HUES48 (cell line): Measurements from ENCODE around the gene C1orf198.

Source experiments
- H3K27ac ChIP-seq: one replicate; pipeline ENCODE4 v1.7.0; 2013; ENCODE audit warnings: low read depth, low read length, inconsistent platforms
- H3K27me3 ChIP-seq: 2 replicates; pipeline ENCODE4 v1.6.1; 2013; ENCODE audit warnings: mild to moderate bottlenecking, low read length; ENCODE audit not compliant: control insufficient read depth, insufficient read depth
- H3K36me3 ChIP-seq: 2 replicates; pipeline ENCODE4 v1.6.1; 2013; ENCODE audit warnings: low read length; ENCODE audit not compliant: control insufficient read depth, insufficient read depth
- H3K4me1 ChIP-seq: 2 replicates; pipeline ENCODE4 v1.6.1; 2013; ENCODE audit warnings: mild to moderate bottlenecking, low read length; ENCODE audit not compliant: control insufficient read depth, insufficient read depth
- H3K4me3 ChIP-seq: 2 replicates; pipeline ENCODE4 v1.5.1; 2013; ENCODE audit warnings: mild to moderate bottlenecking, low read depth, low read length
- H3K9ac ChIP-seq: 2 replicates; pipeline ENCODE4 v1.6.1; 2013; ENCODE audit warnings: mild to moderate bottlenecking, low read depth, low read length, moderate library complexity
- H3K9me3 ChIP-seq: 2 replicates; pipeline ENCODE4 v1.6.1; 2013; ENCODE audit warnings: low read length; ENCODE audit not compliant: control insufficient read depth, insufficient read depth

Gene C1orf198

DNA sequence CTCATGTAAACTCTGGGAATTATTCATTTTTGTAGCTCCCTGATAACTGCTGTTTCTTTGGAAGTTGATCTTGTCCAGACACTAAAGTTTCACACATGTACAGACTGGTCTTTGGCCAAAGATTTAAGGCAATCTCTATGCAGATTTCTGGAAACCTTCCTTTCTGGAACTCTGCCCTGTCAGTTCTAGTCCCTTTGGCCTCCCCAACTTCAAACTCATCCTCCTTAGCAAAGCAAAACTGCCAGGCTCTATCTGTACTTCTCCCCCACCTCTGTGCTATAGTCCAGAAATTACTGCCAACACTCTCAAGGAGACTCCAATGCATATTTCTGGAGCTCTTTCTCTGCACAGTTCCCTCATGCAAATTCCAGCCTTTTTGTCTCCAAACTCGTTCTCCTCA, 36.5 kb downstream of the C1orf198 start:
- Histone ChIP-seq H3K4me3 (no peak overlapping the region), H3K9ac (no peak overlapping the region), H3K36me3 (no peaks in the 10 kb centered on the region), H3K9me3 (no peaks in the 10 kb centered on the region), H3K4me1 (no peaks in the 10 kb centered on the region), H3K27me3 (no peaks in the 10 kb centered on the region), H3K27ac (no peak overlapping the region)

DNA sequence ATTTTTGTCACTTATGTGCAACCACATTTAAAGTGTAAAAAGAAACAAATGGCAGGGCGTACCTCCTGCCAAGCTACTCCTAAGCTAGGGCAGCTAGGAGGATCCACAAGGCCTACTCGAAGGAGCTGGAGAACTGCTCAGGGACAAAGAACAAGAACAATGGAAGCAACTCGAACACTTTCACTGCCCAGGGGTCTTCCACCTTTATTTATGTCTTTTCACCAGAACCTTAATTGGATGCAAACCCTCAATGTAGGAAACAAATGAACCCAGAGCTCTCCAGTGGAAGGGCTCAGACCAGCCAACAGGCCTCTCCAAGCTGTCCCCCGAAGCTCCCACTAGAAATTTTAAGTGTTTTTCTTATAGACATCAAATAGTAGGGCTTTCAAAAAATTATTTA, 39.9 kb downstream of the C1orf198 start:
- Histone ChIP-seq H3K9me3 (no peaks in the 10 kb centered on the region), H3K4me3 (no peak overlapping the region), H3K27ac (no peak overlapping the region), H3K9ac (no peak overlapping the region), H3K27me3 (no peaks in the 10 kb centered on the region), H3K36me3 (no peaks in the 10 kb centered on the region), H3K4me1 (no peaks in the 10 kb centered on the region)

DNA sequence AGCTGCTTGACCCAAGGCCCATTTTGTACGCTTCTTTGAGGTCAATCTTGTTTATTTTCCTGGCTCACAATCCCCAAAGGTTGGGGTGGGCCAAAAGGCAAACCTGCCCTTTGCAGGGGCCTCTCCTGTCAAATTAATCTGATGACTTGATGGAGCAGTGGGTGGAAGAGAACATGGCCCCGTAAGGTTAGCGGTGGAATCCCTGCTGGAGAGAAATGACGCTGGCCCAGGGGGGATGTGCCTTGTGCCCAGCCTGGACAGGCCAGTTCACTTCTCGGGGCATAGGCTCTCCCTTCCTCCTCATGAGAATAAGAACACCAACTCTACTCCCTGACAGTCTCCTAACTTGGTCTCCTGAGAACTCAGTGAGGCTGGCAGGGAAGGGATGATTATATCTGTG, 40.5 kb downstream of the C1orf198 start:
- no peaks in the 10 kb centered on the region for H3K9me3 ChIP-seq
- no peak overlapping the region for H3K4me3 ChIP-seq
- no peaks in the 10 kb centered on the region for H3K27me3 ChIP-seq
- no peaks in the 10 kb centered on the region for H3K4me1 ChIP-seq
- H3K36me3 ChIP-seq, result no peaks in the 10 kb centered on the region
- H3K27ac ChIP-seq, result no peak overlapping the region
- H3K9ac ChIP-seq, result no peak overlapping the region

DNA sequence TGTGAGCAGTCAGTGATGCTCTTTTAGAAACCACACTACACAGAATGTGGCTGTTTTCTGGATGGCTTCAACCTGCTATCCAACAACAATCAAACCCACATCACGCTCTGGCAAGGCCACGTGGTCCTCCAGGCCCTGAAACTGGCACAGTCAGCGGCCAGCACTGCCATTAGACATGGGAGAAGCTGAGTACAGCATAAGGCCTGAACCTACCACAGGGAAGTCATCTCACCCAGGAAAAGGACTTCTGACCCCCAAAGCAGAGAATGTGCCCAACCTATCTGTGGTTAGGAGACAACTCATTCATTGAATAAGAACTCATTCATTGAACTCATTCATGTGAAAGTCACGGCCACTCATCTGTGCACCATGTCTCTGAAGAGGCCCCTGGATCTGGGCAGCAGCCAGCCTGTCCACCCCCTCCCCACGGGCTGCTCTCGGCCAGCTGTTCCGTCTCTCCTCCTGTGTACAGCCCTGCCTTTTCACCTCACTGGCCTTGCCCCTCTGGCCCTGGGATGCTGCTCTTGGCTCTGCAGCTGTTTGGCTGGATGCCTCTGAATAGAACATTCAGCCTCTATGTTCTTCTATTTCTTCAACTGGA, 41.1 kb downstream of the C1orf198 start:
- Histone ChIP-seq H3K4me1 (no peaks in the 10 kb centered on the region), H3K27ac (no peak overlapping the region), H3K36me3 (no peaks in the 10 kb centered on the region), H3K4me3 (no peak overlapping the region), H3K27me3 (no peaks in the 10 kb centered on the region), H3K9me3 (no peaks in the 10 kb centered on the region), H3K9ac (no peak overlapping the region)

DNA sequence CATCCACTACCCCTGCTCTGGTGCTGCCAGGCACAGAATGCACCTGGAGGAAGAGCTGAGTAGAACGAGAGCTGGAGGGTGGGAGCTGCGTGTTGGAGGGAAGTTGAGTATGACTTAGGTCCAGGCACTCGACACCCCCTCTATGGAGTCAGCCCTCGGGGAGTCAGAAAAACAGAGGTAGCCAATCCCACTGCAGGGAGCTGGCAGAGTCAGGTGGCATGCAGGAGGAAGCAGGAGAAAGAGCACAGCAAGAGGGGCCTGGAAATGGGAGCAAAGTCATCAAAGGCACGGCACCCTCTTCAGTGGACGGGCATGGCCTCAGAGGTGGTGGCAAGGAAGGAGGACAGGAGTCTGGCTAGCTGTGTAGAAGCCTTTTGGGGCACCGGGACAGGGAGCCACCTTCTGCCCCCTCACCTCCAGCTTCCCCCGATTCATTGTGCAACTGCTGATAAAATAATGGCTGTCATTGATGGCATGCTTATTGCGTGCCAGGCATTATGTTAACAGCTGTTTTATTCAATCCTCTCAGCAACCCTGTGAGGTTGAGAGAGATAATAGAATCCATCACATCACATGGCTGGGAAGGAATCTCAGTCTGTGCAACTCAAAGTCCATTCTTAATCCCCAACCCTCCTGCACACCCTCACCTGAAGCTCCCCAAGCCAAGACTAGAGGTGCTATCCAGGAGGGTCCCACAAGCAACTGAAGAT, 42.0 kb downstream of the C1orf198 start:
- no peaks in the 10 kb centered on the region for H3K4me1 ChIP-seq
- no peak overlapping the region for H3K9ac ChIP-seq
- H3K27ac ChIP-seq, result no peak overlapping the region
- no peaks in the 10 kb centered on the region for H3K27me3 ChIP-seq
- H3K9me3 ChIP-seq, result no peaks in the 10 kb centered on the region
- H3K36me3 ChIP-seq, result no peaks in the 10 kb centered on the region
- H3K4me3 ChIP-seq, result no peak overlapping the region

DNA sequence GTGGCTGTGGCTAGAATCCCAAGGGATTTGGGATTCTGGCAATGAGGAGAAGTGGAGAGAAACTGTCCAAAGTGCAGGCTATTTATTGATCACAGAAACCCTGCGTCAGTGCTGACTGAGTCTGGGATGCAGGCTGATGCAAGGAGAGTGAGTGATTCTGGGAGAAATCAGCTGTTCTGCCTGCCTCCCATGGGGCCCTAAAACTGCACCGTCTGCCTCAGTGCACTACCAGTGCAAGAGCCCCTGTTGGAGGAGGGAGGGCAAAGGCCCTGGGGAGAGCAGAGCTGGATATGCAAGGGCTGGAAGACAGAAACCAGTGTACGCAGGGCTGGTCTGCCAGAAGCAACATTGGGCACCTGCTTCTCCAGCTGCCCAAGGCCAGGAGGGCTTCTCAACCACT, 42.6 kb downstream of the C1orf198 start:
- Histone ChIP-seq H3K36me3 (no peaks in the 10 kb centered on the region), H3K27ac (no peak overlapping the region), H3K4me3 (no peak overlapping the region), H3K27me3 (no peaks in the 10 kb centered on the region), H3K9me3 (no peaks in the 10 kb centered on the region), H3K9ac (no peak overlapping the region), H3K4me1 (no peaks in the 10 kb centered on the region)

DNA sequence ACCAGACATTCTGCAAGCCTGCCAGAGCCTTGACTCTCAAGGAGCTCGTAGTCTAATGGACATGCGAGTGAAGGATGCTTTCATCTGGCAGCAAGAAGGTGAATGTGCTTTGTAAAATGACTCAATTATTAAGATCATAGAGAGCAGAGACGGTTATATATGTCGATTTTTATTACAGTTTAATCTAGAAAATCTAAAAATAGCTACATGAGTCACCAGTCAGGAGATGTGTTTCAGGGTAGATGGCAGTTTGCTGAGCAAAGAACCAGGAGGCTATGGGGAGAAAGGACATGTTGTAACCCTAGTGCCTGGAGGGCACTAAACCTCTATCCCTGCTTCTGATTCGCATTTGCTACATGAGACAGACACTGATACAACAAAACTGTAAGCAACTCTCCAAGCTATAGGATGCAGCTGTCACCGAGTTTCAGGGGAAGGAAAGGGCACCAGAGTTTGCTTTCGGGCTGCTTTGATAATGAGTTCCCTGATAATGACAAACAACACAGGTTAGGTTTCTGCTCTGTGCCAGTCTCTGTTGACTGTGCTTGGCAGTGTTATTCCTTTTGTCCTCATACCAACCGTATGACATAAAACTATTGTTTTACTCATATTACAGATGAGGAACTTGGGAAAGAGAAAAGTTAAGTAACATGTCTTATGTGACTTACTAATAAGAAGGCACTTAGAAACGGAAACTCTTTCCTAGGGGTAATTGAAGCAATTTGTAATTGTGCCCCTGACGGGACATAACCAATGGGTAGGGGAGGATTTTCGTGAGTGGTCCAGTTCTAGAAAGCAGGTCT, 43.2 kb downstream of the C1orf198 start:
- H3K36me3 ChIP-seq, result no peaks in the 10 kb centered on the region
- no peaks in the 10 kb centered on the region for H3K4me1 ChIP-seq
- no peak overlapping the region for H3K4me3 ChIP-seq
- no peaks in the 10 kb centered on the region for H3K9me3 ChIP-seq
- H3K27me3 ChIP-seq, result no peaks in the 10 kb centered on the region
- no peak overlapping the region for H3K9ac ChIP-seq
- no peak overlapping the region for H3K27ac ChIP-seq

DNA sequence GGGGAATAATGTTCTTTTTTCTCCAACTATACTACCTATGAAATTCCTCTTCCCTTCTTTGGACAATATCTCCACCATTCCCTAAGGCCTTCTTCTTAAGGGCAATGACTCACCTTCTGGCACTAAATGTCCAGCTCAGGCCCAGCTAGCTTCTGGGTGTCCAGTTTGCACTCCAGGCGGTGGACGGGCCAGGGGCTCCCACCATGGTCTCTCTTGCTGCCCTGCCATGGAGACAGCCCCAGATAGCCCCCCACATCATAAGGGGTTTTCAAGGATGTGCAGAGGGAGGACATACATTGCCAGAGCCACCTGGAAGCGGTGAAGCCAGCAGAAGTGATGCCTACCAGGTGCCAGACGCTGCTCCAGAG, 43.8 kb downstream of the C1orf198 start:
- Histone ChIP-seq H3K27me3 (no peaks in the 10 kb centered on the region), H3K36me3 (no peaks in the 10 kb centered on the region), H3K4me1 (no peaks in the 10 kb centered on the region), H3K9ac (no peak overlapping the region), H3K4me3 (no peak overlapping the region), H3K9me3 (no peaks in the 10 kb centered on the region), H3K27ac (no peak overlapping the region)

DNA sequence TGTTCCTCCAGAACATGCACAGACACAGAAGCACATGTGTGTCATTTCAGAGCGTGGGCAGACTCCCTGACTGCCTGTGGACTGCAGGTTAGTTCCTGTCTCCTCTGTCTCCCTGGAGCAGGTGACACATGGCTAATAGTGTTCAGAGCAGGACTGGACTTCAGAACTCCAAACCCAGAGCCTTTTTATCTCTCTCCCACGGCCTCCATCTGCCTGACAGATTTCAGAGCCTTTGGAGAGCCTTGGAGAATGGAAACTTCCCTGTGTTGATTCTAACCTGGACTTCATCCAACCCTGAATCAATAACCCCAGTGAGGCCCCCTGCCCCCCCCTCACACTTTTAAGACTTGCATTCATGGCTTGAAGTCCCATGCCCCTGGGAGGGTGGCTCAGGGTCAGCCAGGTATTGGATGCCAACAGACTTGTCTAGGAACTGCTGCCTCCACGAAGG, 44.4 kb downstream of the C1orf198 start:
- Histone ChIP-seq H3K4me1 (no peaks in the 10 kb centered on the region), H3K4me3 (no peak overlapping the region), H3K9me3 (no peaks in the 10 kb centered on the region), H3K27ac (no peak overlapping the region), H3K9ac (no peak overlapping the region), H3K27me3 (no peaks in the 10 kb centered on the region), H3K36me3 (no peaks in the 10 kb centered on the region)

DNA sequence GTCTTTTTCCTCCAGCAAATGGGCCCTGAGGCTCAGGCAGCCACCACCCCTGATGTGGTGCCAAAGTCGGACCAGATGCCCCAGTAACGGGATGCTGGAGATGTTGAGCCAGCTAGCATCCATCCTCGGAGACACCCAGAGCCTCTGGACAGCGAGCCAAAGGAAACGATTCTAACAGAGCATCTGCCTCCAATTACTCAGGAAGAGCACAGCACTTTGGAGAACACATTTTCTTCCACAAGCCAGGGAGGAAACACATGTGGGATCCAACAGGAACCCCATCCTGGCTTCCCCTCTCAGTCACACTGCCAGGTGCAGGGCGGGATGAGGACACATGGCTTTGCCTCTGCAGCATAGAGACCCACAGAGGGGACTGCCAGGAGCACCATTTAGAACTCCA, 44.9 kb downstream of the C1orf198 start:
- H3K36me3 ChIP-seq, result no peaks in the 10 kb centered on the region
- H3K4me3 ChIP-seq, result no peak overlapping the region
- H3K9ac ChIP-seq, result no peak overlapping the region
- H3K27me3 ChIP-seq, result no peaks in the 10 kb centered on the region
- H3K4me1 ChIP-seq, result no peaks in the 10 kb centered on the region
- no peaks in the 10 kb centered on the region for H3K9me3 ChIP-seq
- H3K27ac ChIP-seq, result no peak overlapping the region

DNA sequence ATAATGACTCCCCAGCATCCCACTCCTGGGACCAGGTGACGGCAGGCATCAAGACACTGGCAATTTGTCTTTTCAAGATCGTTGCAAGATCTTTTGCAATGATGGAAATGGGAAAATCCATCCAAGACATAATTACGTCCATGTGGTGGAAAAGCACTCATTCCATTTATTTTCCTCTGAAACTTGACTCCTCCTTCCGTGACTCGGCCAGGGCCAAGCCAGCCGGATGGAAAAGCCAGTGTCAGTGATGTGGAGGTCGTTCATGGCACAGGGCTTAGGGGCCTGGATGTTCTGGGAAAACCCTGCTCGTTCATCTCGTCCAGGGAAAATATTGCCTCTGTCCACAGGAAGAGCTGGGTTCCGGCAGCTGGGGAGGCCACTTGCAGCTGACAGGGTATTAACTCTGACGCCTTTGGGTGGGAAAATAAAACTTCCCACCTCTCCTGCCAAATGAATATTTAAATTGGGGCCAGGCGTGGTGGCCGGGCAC, 46.2 kb downstream of the C1orf198 start:
- H3K36me3 ChIP-seq, result no peaks in the 10 kb centered on the region
- H3K9me3 ChIP-seq, result no peaks in the 10 kb centered on the region
- no peaks in the 10 kb centered on the region for H3K27me3 ChIP-seq
- H3K4me1 ChIP-seq, result no peaks in the 10 kb centered on the region
- H3K4me3 ChIP-seq, result no peak overlapping the region
- no peak overlapping the region for H3K27ac ChIP-seq
- H3K9ac ChIP-seq, result no peak overlapping the region
